ENCODE data around the gene TANGO2.

Gene TANGO2

GRCh38 chr22:20017622-20017958 is 3.3 kb upstream of the TANGO2 start:
- in situ Hi-C loops (cut with MboI; ENCODE audit: low pct_unique_long_range_greater_than_20kb, low sequenced_read_pairs, unreplicated experiment), result no loop called here
- no peak for DNase-seq (ENCODE audit: low spot score)
- TF ChIP-seq, protein P1, sequence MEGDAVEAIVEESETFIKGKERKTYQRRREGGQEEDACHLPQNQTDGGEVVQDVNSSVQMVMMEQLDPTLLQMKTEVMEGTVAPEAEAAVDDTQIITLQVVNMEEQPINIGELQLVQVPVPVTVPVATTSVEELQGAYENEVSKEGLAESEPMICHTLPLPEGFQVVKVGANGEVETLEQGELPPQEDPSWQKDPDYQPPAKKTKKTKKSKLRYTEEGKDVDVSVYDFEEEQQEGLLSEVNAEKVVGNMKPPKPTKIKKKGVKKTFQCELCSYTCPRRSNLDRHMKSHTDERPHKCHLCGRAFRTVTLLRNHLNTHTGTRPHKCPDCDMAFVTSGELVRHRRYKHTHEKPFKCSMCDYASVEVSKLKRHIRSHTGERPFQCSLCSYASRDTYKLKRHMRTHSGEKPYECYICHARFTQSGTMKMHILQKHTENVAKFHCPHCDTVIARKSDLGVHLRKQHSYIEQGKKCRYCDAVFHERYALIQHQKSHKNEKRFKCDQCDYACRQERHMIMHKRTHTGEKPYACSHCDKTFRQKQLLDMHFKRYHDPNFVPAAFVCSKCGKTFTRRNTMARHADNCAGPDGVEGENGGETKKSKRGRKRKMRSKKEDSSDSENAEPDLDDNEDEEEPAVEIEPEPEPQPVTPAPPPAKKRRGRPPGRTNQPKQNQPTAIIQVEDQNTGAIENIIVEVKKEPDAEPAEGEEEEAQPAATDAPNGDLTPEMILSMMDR (IDR thresholded peaks at IDR 0.05; ENCODE audit: extremely low read depth, insufficient read depth, missing control alignments), result no peak

GRCh38 chr22:20018001-20018400 is 2.9 kb upstream of the TANGO2 start:
- no peak for DNase-seq (ENCODE audit: low spot score)
- in situ Hi-C loops (cut with MboI; ENCODE audit: low pct_unique_long_range_greater_than_20kb, low sequenced_read_pairs, unreplicated experiment), result no loop called here
- TF ChIP-seq, protein P1 (IDR thresholded peaks at IDR 0.05; ENCODE audit: extremely low read depth, insufficient read depth, missing control alignments), result no peak

GRCh38 chr22:20019661-20020532 is 1.0 kb upstream of the TANGO2 start:
- in situ Hi-C loops (cut with MboI; ENCODE audit: low pct_unique_long_range_greater_than_20kb, low sequenced_read_pairs, unreplicated experiment), result no loop called here
- TF ChIP-seq, protein P1 (IDR thresholded peaks at IDR 0.05; ENCODE audit: extremely low read depth, insufficient read depth, missing control alignments), result no peak
- no peak for DNase-seq (ENCODE audit: low spot score)

- no peak for DNase-seq (ENCODE audit: low spot score)
- in situ Hi-C loops (cut with MboI; ENCODE audit: low pct_unique_long_range_greater_than_20kb, low sequenced_read_pairs, unreplicated experiment), result no loop called here
- TF ChIP-seq, protein P1 (IDR thresholded peaks at IDR 0.05; ENCODE audit: extremely low read depth, insufficient read depth, missing control alignments), result no peak
Observed at GRCh38 chr22:20021196-20022181, 579 bp downstream of the TANGO2 start.

DNA sequence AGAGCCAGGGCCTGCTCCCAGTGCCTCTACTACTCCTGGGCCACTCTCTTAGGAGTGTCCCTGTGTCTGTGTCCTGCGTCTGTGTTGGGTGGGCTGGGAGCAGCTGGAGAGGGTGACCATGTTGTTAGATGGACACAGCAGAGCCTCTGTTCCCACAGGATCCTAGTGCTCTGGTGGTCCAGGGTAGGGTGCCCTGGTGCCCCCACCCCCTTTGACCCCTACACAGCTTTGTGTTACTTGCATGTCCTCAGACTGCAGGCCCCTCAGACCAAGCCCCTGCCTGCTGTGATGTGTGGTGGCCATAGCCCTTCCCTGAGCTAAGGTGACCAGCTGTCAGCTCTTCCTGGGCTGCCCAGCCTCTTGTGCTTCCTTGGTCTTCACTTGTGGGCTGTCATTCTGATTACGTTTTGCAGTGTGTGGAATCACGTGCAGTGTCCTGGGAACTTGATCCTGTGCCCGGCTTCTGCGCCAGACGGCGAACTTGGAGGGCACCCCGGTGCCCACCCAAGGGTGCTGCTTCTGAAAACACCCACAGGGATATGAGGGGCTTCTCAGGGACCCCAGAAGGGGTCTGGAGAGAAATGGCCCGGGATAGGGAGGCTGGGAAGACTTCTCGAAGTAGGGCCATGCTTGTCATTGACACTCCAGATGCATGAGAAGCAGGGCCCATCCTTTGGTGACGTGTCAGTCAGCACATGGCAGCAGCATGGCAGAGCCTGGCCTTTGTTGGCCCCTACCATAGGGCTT is 1.5 kb downstream of the TANGO2 start:
- DNase-seq (ENCODE audit: low spot score), result no peak
- TF ChIP-seq, protein P1 (IDR thresholded peaks at IDR 0.05; ENCODE audit: extremely low read depth, insufficient read depth, missing control alignments), result no peak
- in situ Hi-C loops (cut with MboI; ENCODE audit: low pct_unique_long_range_greater_than_20kb, low sequenced_read_pairs, unreplicated experiment), result no loop called here
